Measurements from ENCODE around the gene TMEM187. TPM values are rescaled to one million over a fixed set of nuclear protein-coding genes. Genes with fewer than 3 reads are reported as not detected.

Gene TMEM187
- total and polyA plus RNA-seq, 3 experiments from 2014 or later: 3.3 to 17.2 (median 3.5) TPM

- no peaks in the 10 kb centered on the region for H3K4me1 ChIP-seq (ENCODE audit: insufficient read depth, low read length)
- no peaks in the 10 kb centered on the region for H3K9me3 ChIP-seq (ENCODE audit: low read length)
- no peak overlapping the region for H3K27ac ChIP-seq (ENCODE audit: low read depth, low read length)
- no peak for DNase-seq
- H3K9me3 Mint-ChIP-seq: no peaks in the 10 kb centered on the region
- H3K36me3 ChIP-seq (ENCODE audit: insufficient read depth, low read length): peaks cover 7% of the 10 kb centered on the region
- POLR2A ChIA-PET: no interaction called here
- H3K27me3 Mint-ChIP-seq: peaks cover 0 to 13% of the 10 kb centered on the region in 2 donors
- H3K36me3 Mint-ChIP-seq: peaks cover 0 to 61% (median 4%) of the 10 kb centered on the region in 3 donors
- H3K4me1 Mint-ChIP-seq: peaks cover 3 to 12% (median 7%) of the 10 kb centered on the region in 3 donors
- H3K27me3 ChIP-seq (ENCODE audit: insufficient read depth, low read length, poor library complexity, severe bottlenecking): no peaks in the 10 kb centered on the region
- H3K27ac Mint-ChIP-seq: peak overlapping the region in 2 of 8 donors; percentile 27 to 55
- H3K4me3 ChIP-seq (ENCODE audit: low read length): no peak overlapping the region
- CTCF ChIA-PET: interaction anchor here (1.1 kb wide), 1 partner anchor 10 kb away, joined by 5 read pairs; no protein-coding TSS in a partner anchor
- no peak overlapping the region for H3K4me3 Mint-ChIP-seq
Measured at GRCh38 chrX:154027986-154028385, 55.4 kb downstream of the TMEM187 start.

- Mint-ChIP-seq H3K27ac (peak overlapping the region in 1 of 8 donors; percentile 56), H3K9me3 (no peaks in the 10 kb centered on the region), H3K4me3 (no peak overlapping the region), H3K27me3 (peaks cover 0 to 13% of the 10 kb centered on the region in 2 donors), H3K36me3 (peaks cover 0 to 66% (median 4%) of the 10 kb centered on the region in 3 donors), H3K4me1 (peaks cover 3 to 9% (median 9%) of the 10 kb centered on the region in 3 donors)
- H3K36me3 ChIP-seq (ENCODE audit: insufficient read depth, low read length): peaks cover 7% of the 10 kb centered on the region
- POLR2A ChIA-PET: no interaction called here
- DNase-seq: no peak
- H3K4me3 ChIP-seq (ENCODE audit: low read length): no peak overlapping the region
- CTCF ChIA-PET: interaction anchor here (1.1 kb wide), 1 partner anchor 11 kb away, joined by 5 read pairs; no protein-coding TSS in a partner anchor
- no peaks in the 10 kb centered on the region for H3K4me1 ChIP-seq (ENCODE audit: insufficient read depth, low read length)
- no peak overlapping the region for H3K27ac ChIP-seq (ENCODE audit: low read depth, low read length)
- H3K27me3 ChIP-seq (ENCODE audit: insufficient read depth, low read length, poor library complexity, severe bottlenecking): no peaks in the 10 kb centered on the region
- H3K9me3 ChIP-seq (ENCODE audit: low read length): no peaks in the 10 kb centered on the region
Measured at GRCh38 chrX:154028502-154029184, 56.1 kb downstream of the TMEM187 start.

GRCh38 chrX:154029439-154029838 is 56.9 kb downstream of the TMEM187 start:
- peaks cover 7% of the 10 kb centered on the region for H3K36me3 ChIP-seq (ENCODE audit: insufficient read depth, low read length)
- DNase-seq: no peak
- H3K27me3 Mint-ChIP-seq: peaks cover 0 to 12% of the 10 kb centered on the region in 2 donors

GRCh38 chrX:154030266-154030665 is 57.7 kb downstream of the TMEM187 start:
- POLR2A ChIA-PET: interaction anchor here (0.8 kb wide), 1 partner anchor 40 kb away, joined by 3 read pairs; no protein-coding TSS in a partner anchor
- H3K27ac ChIP-seq (ENCODE audit: low read depth, low read length): no peak overlapping the region
- H3K27ac Mint-ChIP-seq: no peak overlapping the region
- no peak overlapping the region for H3K4me3 ChIP-seq (ENCODE audit: low read length)
- H3K36me3 Mint-ChIP-seq: peaks cover 0 to 77% (median 4%) of the 10 kb centered on the region in 3 donors
- H3K4me3 Mint-ChIP-seq: no peak overlapping the region
- H3K36me3 ChIP-seq (ENCODE audit: insufficient read depth, low read length): peaks cover 7% of the 10 kb centered on the region
- H3K9me3 Mint-ChIP-seq: no peaks in the 10 kb centered on the region
- DNase-seq: no peak
- H3K9me3 ChIP-seq (ENCODE audit: low read length): no peaks in the 10 kb centered on the region
- CTCF ChIA-PET: interaction anchor here (1.1 kb wide), 1 partner anchor 17 kb away, joined by 3 read pairs; no protein-coding TSS in a partner anchor
- H3K27me3 Mint-ChIP-seq: peaks cover 0 to 11% of the 10 kb centered on the region in 2 donors
- H3K27me3 ChIP-seq (ENCODE audit: insufficient read depth, low read length, poor library complexity, severe bottlenecking): no peaks in the 10 kb centered on the region
- no peaks in the 10 kb centered on the region for H3K4me1 ChIP-seq (ENCODE audit: insufficient read depth, low read length)
- peaks cover 6 to 21% (median 17%) of the 10 kb centered on the region in 3 donors for H3K4me1 Mint-ChIP-seq

More at GRCh38 chrX:154029439-154029838, 56.9 kb downstream of the TMEM187 start:
- Mint-ChIP-seq H3K4me1 (peaks cover 4 to 13% (median 9%) of the 10 kb centered on the region in 3 donors), H3K27ac (peak overlapping the region in 1 of 8 donors; percentile 69), H3K36me3 (peaks cover 0 to 72% (median 4%) of the 10 kb centered on the region in 3 donors), H3K4me3 (no peak overlapping the region), H3K9me3 (no peaks in the 10 kb centered on the region)
- no peaks in the 10 kb centered on the region for H3K4me1 ChIP-seq (ENCODE audit: insufficient read depth, low read length)
- ChIA-PET CTCF (interaction anchor here (1.1 kb wide), 1 partner anchor 16 kb away, joined by 3 read pairs; no protein-coding TSS in a partner anchor), POLR2A (no interaction called here)
- H3K9me3 ChIP-seq (ENCODE audit: low read length): no peaks in the 10 kb centered on the region
- H3K27ac ChIP-seq (ENCODE audit: low read depth, low read length): no peak overlapping the region
- H3K4me3 ChIP-seq (ENCODE audit: low read length): no peak overlapping the region
- no peaks in the 10 kb centered on the region for H3K27me3 ChIP-seq (ENCODE audit: insufficient read depth, low read length, poor library complexity, severe bottlenecking)

GRCh38 chrX:154030715-154031305 is 58.3 kb downstream of the TMEM187 start:
- Histone ChIP-seq H3K27me3 (ENCODE audit: insufficient read depth, low read length, poor library complexity, severe bottlenecking) (no peaks in the 10 kb centered on the region), H3K4me1 (ENCODE audit: insufficient read depth, low read length) (no peaks in the 10 kb centered on the region), H3K36me3 (ENCODE audit: insufficient read depth, low read length) (peaks cover 7% of the 10 kb centered on the region), H3K4me3 (ENCODE audit: low read length) (no peak overlapping the region), H3K27ac (ENCODE audit: low read depth, low read length) (no peak overlapping the region), H3K9me3 (ENCODE audit: low read length) (no peaks in the 10 kb centered on the region)
- ChIA-PET CTCF (no interaction called here), POLR2A (interaction anchor here (0.6 to 0.8 kb wide), 2 partner anchors 39 to 277 kb away, joined by 3 to 4 read pairs; no protein-coding TSS in a partner anchor)
- DNase-seq: no peak
- Mint-ChIP-seq H3K4me3 (no peak overlapping the region), H3K4me1 (peaks cover 6 to 21% (median 17%) of the 10 kb centered on the region in 3 donors), H3K27me3 (peaks cover 0 to 7% of the 10 kb centered on the region in 2 donors), H3K27ac (no peak overlapping the region), H3K36me3 (peaks cover 0 to 74% (median 4%) of the 10 kb centered on the region in 3 donors), H3K9me3 (no peaks in the 10 kb centered on the region)

GRCh38 chrX:154032160-154032559 is 59.6 kb downstream of the TMEM187 start:
- Mint-ChIP-seq H3K27me3 (peaks cover 0 to 11% of the 10 kb centered on the region in 2 donors), H3K36me3 (peaks cover 0 to 76% (median 4%) of the 10 kb centered on the region in 3 donors), H3K27ac (peak overlapping the region in 2 of 8 donors; percentile 33 to 92), H3K9me3 (no peaks in the 10 kb centered on the region), H3K4me3 (no peak overlapping the region), H3K4me1 (peaks cover 12 to 32% (median 27%) of the 10 kb centered on the region in 3 donors)
- Histone ChIP-seq H3K36me3 (ENCODE audit: insufficient read depth, low read length) (peaks cover 7% of the 10 kb centered on the region), H3K27me3 (ENCODE audit: insufficient read depth, low read length, poor library complexity, severe bottlenecking) (no peaks in the 10 kb centered on the region), H3K4me1 (ENCODE audit: insufficient read depth, low read length) (no peaks in the 10 kb centered on the region), H3K4me3 (ENCODE audit: low read length) (no peak overlapping the region), H3K27ac (ENCODE audit: low read depth, low read length) (no peak overlapping the region), H3K9me3 (ENCODE audit: low read length) (no peaks in the 10 kb centered on the region)
- DNase-seq: no peak
- CTCF ChIA-PET: no interaction called here
- POLR2A ChIA-PET: no interaction called here

GRCh38 chrX:154032653-154033052 is 60.1 kb downstream of the TMEM187 start:
- Mint-ChIP-seq H3K4me1 (peaks cover 14 to 34% (median 27%) of the 10 kb centered on the region in 3 donors), H3K27me3 (peaks cover 0 to 11% of the 10 kb centered on the region in 2 donors), H3K27ac (peak overlapping the region in 2 of 8 donors; percentile 33 to 78), H3K4me3 (no peak overlapping the region), H3K36me3 (peaks cover 0 to 76% (median 4%) of the 10 kb centered on the region in 3 donors), H3K9me3 (no peaks in the 10 kb centered on the region)
- Histone ChIP-seq H3K4me3 (ENCODE audit: low read length) (no peak overlapping the region), H3K4me1 (ENCODE audit: insufficient read depth, low read length) (no peaks in the 10 kb centered on the region), H3K27ac (ENCODE audit: low read depth, low read length) (no peak overlapping the region), H3K27me3 (ENCODE audit: insufficient read depth, low read length, poor library complexity, severe bottlenecking) (no peaks in the 10 kb centered on the region), H3K36me3 (ENCODE audit: insufficient read depth, low read length) (peaks cover 7% of the 10 kb centered on the region), H3K9me3 (ENCODE audit: low read length) (no peaks in the 10 kb centered on the region)
- POLR2A ChIA-PET: no interaction called here
- CTCF ChIA-PET: no interaction called here
- DNase-seq: no peak
